GM19463 (cell line): ENCODE results near the gene WBP2.
"Not testable (repeated sequence)": the region's sequence is repeated elsewhere in the genome, so short reads cannot be mapped to it uniquely, and the experiment has no call there.

ENCODE experiments used
- ATAC-seq: cut with Tn5 transposase; IDR thresholded peaks from one replicate; pipeline ENCODE4 v1.9.1; 2021; ENCODE audit warnings: mild to moderate bottlenecking, moderate library complexity; ENCODE audit not compliant: unreplicated experiment

The WBP2 gene

GRCh38 chr17:75889454-75889853 is 34.3 kb upstream of the WBP2 start:
- no peak for ATAC-seq

GRCh38 chr17:75888484-75888883 is 33.3 kb upstream of the WBP2 start:
- no peak for ATAC-seq

GRCh38 chr17:75885860-75886259 is 30.7 kb upstream of the WBP2 start:
- ATAC-seq = not testable (repeated sequence)

- no peak for ATAC-seq
Measured at GRCh38 chr17:75885431-75885830, 30.3 kb upstream of the WBP2 start.

- ATAC-seq = no peak
Measured at GRCh38 chr17:75881678-75882454, 26.7 kb upstream of the WBP2 start.

- no peak for ATAC-seq
Measured at GRCh38 chr17:75880266-75880665, 25.1 kb upstream of the WBP2 start.

GRCh38 chr17:75878174-75878998 is 23.3 kb upstream of the WBP2 start, which contains the start of gene TRIM47:
Gene TRIM47 (minus strand): TSS chr17:75878581. CDS start chr17:75878548, 33 bp downstream.
- peak; percentile 13 for ATAC-seq

GRCh38 chr17:75877752-75878173 is 22.6 kb upstream of the WBP2 start:
- peak; percentile 52 for ATAC-seq

GRCh38 chr17:75876938-75877751 is 22.0 kb upstream of the WBP2 start:
- ATAC-seq = no peak

GRCh38 chr17:75876190-75876937 is 21.2 kb upstream of the WBP2 start:
- peak; percentile 37 for ATAC-seq

- ATAC-seq = no peak
Measured at GRCh38 chr17:75875940-75876189, 20.7 kb upstream of the WBP2 start.

- no peak for ATAC-seq
Measured at GRCh38 chr17:75875182-75875939, 20.2 kb upstream of the WBP2 start.

GRCh38 chr17:75874323-75875181 is 19.4 kb upstream of the WBP2 start:
- no peak for ATAC-seq

GRCh38 chr17:75873587-75874322 is 18.6 kb upstream of the WBP2 start:
- ATAC-seq = no peak

GRCh38 chr17:75872434-75873351 is 17.6 kb upstream of the WBP2 start:
- ATAC-seq = no peak

- not testable (repeated sequence) for ATAC-seq
Measured at GRCh38 chr17:75870228-75870627, 15.1 kb upstream of the WBP2 start.
